SKM-1 treated with dmso at 0.1 percent for 144 hours (cell line): ENCODE data around the gene ZNF324B.
"Not testable (repeated sequence)": the region's sequence is repeated elsewhere in the genome, so short reads cannot be mapped to it uniquely, and the experiment has no call there.

Experiments used
- DNase-seq: peaks from one replicate; lab custom pipeline; 2025; ENCODE audit not compliant: unreplicated experiment; lab: John Stamatoyannopoulos, UW

The ZNF324B gene

DNA sequence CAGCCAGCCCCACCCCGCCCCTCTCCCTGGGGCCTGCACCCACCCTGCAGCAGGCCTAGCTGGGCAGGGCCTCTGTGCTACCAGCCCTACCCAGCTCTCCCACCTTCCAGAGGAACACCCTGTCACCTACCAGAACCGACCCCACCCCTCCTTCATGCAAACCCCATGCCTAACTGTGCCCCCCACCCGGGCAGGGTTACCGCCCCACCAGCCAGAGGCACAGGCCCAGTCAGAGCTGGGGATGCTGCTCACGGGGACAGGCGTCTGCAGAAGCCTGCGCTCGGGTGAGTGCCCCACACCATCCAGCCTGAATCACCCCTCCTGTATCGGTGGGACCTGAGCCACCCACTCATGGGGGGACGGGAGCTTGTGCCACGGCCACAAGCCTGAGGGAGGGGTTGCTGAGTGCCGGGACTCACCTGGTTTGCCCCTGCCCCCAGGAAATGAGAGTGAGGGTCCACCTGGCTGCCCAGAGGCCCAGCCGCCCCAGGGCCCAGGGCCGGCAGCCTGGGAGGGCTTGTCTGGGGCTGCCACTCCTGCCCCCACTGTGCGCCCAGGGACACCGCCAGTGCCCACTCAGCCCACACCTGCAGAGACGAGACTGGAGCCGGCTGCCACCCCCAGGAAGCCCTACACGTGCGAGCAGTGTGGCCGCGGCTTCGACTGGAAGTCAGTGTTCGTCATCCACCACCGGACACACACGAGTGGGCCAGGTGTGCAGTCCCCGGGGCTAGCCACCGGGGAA is 28.5 kb downstream of the ZNF324B start:
- no peak for DNase-seq

GRCh38 chr19:58480481-58480830 is 29.0 kb downstream of the ZNF324B start:
- DNase-seq: no peak

GRCh38 chr19:58480831-58481230 is 29.4 kb downstream of the ZNF324B start:
- no peak for DNase-seq

GRCh38 chr19:58482372-58482771 is 30.9 kb downstream of the ZNF324B start:
- DNase-seq: no peak

- no peak for DNase-seq
Observed at GRCh38 chr19:58483776-58484175, 32.4 kb downstream of the ZNF324B start.

DNA sequence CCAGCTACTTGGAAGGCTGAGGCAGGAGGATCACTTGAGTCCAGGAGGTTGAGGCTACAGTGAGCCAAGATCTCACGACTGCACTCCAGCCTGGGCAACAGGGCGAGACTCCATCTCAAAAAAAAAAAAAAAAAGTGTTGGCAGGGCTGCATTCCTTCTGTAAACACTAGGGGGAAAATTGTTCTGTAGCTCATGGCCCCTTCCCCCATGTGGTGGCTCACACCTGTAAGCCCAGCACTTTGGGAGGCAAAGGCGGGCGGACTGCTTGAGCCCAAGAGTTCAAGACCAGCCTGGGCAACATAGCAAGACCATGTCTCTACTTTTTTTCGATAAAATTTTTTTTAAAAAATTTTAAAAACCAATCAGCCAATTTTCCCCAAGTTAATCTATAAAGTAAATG is 32.9 kb downstream of the ZNF324B start:
- not testable (repeated sequence) for DNase-seq

DNA sequence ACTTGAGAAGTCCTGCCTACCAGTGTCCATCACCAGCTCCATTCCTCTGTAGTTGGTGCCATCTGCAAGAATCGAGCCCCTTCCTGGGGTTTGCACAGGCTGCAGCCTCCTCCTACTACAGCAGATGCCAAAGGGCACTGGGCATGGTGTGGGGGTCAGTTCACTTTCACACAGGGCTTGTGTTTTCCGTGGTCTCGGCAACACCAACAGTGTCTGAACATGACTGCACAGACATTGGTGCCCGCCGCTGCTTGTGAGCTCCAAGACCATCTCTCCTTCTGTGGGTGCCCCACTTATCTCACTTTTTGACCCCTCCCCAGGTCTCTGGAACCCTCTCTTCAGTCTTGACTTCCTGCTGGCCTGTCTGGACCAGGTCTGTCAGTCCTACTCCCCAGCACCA is 40.0 kb downstream of the ZNF324B start:
- DNase-seq: no peak

GRCh38 chr19:58492265-58492664 is 40.8 kb downstream of the ZNF324B start:
- DNase-seq: no peak

DNA sequence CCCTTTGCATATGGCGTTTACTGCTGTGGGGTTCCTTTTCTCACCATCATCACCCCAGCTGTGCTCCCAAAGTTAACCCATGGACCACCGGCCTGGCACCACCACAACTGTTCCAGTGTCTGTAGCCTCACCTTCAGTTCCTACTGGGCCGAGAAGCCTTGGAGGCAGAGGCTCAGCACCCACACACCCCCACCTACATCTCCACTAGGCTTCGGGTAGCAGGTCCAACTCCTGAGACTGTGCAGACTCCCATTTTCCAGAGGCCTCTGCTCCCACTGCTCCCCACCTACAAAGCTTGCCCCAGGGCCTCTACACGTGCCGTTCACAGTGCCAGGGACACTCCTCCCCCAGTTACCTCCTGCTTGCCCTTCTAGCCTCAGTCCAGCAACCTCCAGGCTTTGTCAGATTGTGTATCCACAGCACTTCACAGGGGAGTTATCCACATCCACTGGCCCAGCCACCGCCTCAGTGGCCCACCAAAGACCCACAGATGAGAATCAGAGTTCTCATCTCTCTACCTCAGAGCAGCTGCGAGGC is 46.3 kb downstream of the ZNF324B start:
- DNase-seq: no peak

GRCh38 chr19:58498316-58499020 is 47.0 kb downstream of the ZNF324B start:
- no peak for DNase-seq

DNA sequence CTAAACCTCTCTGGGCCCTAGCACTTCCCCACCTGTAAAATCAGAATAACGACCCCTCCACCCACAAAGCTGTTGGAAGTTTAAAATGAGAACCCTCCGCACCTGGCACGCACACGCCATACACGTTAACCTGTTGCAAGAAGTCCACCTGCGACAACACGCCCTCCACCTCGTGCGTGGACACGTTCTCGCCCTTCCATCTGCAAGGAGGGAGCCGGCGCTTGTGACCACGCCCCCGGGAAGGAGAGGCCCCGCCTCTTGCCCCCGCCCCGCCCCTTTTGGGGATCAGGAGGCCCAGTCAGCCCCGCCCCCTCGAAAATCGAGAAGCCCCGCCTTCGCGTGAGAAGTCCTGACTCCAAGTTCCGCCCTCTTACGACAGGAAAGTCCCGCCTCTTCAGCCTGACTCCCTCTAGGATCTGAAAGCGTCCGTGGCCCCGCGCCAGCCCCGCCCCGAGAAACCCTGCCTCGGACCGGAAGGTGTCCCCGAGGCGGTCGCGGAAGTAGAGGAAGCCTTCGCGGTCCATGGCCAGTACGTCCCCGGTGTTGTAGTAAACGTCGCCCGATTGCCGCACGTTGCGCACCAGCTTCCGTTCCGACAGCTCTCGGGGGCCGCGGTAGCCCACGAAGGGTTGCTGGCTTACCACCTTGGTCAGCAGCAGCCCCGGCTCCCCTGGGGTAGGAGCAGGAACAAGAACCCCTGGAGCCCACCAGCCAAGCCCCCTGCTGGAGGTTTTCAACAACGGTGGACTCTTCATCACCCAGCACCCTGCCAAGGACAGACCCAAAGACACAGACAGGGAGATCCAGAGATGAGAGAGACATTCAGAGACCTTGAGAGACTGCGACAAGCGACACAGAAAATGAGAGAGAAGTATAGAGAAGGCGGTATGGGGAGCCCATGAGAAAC is 47.9 kb downstream of the ZNF324B start:
- DNase-seq: peak; percentile 84

DNA sequence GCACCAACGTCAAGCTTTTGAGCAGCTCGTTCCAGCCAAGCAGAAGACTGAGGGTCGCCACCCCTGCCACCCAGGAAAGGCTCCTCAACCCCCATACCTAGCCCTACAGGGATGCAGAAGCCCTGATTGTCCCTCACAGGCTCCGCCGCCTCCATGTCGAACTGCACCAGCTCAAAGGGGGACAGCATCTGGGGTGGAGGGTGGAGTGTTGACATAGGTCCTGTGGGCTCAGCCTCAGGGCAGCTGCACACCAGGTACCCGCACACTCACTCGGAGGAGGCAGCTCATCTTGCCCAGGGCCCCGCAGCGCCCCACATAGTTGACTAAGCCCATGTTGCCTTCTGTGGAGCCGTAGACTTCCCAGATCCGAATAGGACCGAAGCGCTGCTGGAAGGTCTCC is 48.8 kb downstream of the ZNF324B start:
- no peak for DNase-seq
